GM21526 (cell line): ENCODE data around the gene ACVR1.

ENCODE experiments used
- ATAC-seq: cut with Tn5 transposase; IDR thresholded peaks from one replicate; pipeline ENCODE4 v1.9.1; 2021; ENCODE audit warnings: moderate library complexity; ENCODE audit not compliant: unreplicated experiment, low FRiP score

The ACVR1 gene

GRCh38 chr2:157876066-157876785 lies at the start of gene ACVR1:
ACVR1 (minus strand) TSS chr2:157876330; CDS start chr2:157799493, 76,837 bp downstream.
- ATAC-seq, result peak; percentile 86

- no peak for ATAC-seq
Measured at GRCh38 chr2:157925071-157925470, 48.9 kb upstream of the ACVR1 start.

- ATAC-seq, result no peak
Measured at GRCh38 chr2:157923598-157924217, 47.6 kb upstream of the ACVR1 start.

- no peak for ATAC-seq
Measured at GRCh38 chr2:157922815-157923214, 46.7 kb upstream of the ACVR1 start.

- no peak for ATAC-seq
Measured at GRCh38 chr2:157922336-157922735, 46.2 kb upstream of the ACVR1 start.

- no peak for ATAC-seq
Measured at GRCh38 chr2:157920736-157921135, 44.6 kb upstream of the ACVR1 start.

- no peak for ATAC-seq
Measured at GRCh38 chr2:157919181-157919580, 43.1 kb upstream of the ACVR1 start.

GRCh38 chr2:157918319-157918718 lies 42.2 kb upstream of the ACVR1 start:
- ATAC-seq, result no peak

GRCh38 chr2:157911750-157912149 lies 35.6 kb upstream of the ACVR1 start:
- no peak for ATAC-seq

- no peak for ATAC-seq
Measured at GRCh38 chr2:157911246-157911645, 35.1 kb upstream of the ACVR1 start.

GRCh38 chr2:157905092-157905491 lies 29.0 kb upstream of the ACVR1 start:
- no peak for ATAC-seq

GRCh38 chr2:157903626-157904025 lies 27.5 kb upstream of the ACVR1 start:
- ATAC-seq, result no peak

GRCh38 chr2:157903151-157903550 lies 27.0 kb upstream of the ACVR1 start:
- ATAC-seq, result no peak

GRCh38 chr2:157902692-157903091 lies 26.6 kb upstream of the ACVR1 start:
- no peak for ATAC-seq

- ATAC-seq, result no peak
Measured at GRCh38 chr2:157901325-157901724, 25.2 kb upstream of the ACVR1 start.

- no peak for ATAC-seq
Measured at GRCh38 chr2:157900684-157901083, 24.6 kb upstream of the ACVR1 start.

- ATAC-seq, result no peak
Measured at GRCh38 chr2:157900203-157900602, 24.1 kb upstream of the ACVR1 start.

- ATAC-seq, result peak; percentile 73
Measured at GRCh38 chr2:157899125-157899839, 23.2 kb upstream of the ACVR1 start.

- ATAC-seq, result no peak
Measured at GRCh38 chr2:157898591-157898996, 22.5 kb upstream of the ACVR1 start.

GRCh38 chr2:157897106-157897971 lies 21.2 kb upstream of the ACVR1 start:
- peak; percentile 57 for ATAC-seq

- ATAC-seq, result no peak
Measured at GRCh38 chr2:157895531-157895930, 19.4 kb upstream of the ACVR1 start.
